Fibroblast of lung (primary cell): Measurements from ENCODE around the gene CYB561D2.

Experiments
- EZH2 ChIP-seq: IDR thresholded peaks from 2 replicates; pipeline ENCODE4 v1.5.1; 2012; ENCODE audit warnings: low read length, control low read depth, mild to moderate bottlenecking; ENCODE audit errors: missing control alignments
- TF ChIP-seq, protein P1 (sequence below), 2 donors: IDR thresholded peaks in 1 of 2; conservative IDR thresholded peaks in 1 of 2; 1 replicate in 1 of 2; 2 replicates in 1 of 2; pipeline ENCODE4 v1.5.1; 2011 to 2012; ENCODE audit warnings: low read length in 2 of 2, control low read depth in 1 of 2, inconsistent platforms in 1 of 2, low read depth in 1 of 2, mild to moderate bottlenecking in 1 of 2

DNA sequence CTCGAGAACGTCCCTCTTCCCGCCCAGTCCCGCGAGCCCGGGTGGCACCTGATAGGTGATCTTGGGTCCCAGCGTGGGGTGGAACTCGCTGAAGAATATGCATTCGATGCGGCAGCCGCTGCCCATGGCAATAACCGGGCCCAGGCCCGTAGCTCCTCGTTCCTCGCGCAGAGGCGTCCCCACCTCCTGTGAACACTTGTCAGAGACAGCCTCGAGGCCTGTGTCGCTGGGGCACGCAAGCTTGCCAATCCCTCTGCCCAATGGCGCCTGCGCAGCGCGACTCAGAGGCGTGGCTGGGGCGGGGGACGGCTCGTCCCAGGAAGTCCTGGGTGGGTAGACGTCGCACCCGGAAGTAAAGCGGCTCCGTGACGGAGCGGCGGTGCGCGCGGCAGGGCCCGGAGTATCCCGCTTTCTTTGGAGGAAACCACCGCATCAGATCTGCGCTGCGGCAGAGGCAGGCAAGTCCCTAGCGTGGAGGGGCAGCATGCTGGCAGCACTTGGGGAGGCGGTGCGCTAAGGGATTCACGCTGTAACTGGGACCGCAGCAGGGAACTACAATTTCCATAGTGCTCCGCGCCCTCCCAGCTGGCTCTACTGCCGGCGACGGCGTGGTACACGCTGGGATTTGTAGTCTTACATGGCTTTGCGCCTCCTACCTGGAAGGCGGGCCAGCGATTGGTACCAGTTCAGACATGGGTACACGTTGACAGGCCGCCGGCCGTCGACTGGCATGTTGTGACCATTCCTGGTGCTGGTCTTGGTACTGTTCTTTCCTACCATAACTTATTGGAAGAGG, at the start of gene CYB561D2, which contains the start of gene NPRL2:
- TF ChIP-seq, protein P1, sequence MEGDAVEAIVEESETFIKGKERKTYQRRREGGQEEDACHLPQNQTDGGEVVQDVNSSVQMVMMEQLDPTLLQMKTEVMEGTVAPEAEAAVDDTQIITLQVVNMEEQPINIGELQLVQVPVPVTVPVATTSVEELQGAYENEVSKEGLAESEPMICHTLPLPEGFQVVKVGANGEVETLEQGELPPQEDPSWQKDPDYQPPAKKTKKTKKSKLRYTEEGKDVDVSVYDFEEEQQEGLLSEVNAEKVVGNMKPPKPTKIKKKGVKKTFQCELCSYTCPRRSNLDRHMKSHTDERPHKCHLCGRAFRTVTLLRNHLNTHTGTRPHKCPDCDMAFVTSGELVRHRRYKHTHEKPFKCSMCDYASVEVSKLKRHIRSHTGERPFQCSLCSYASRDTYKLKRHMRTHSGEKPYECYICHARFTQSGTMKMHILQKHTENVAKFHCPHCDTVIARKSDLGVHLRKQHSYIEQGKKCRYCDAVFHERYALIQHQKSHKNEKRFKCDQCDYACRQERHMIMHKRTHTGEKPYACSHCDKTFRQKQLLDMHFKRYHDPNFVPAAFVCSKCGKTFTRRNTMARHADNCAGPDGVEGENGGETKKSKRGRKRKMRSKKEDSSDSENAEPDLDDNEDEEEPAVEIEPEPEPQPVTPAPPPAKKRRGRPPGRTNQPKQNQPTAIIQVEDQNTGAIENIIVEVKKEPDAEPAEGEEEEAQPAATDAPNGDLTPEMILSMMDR (conservative IDR thresholded peaks at IDR 0.05 in 1 of 2, IDR thresholded peaks at IDR 0.05 in 1 of 2; ENCODE audit: low read depth in 1 of 2, low read length in 2 of 2), result no peak
- no peak for TF ChIP-seq EZH2
